Activated CD4-positive, alpha-beta T cell treated with anti-CD3 and anti-CD28 coated beads for 48 hours (primary cell): ENCODE results near the gene ARHGEF26.

ENCODE experiments used
- DNase-seq: peaks from one replicate; pipeline ENCODE4 v3.0.0-alpha.2; 2020

ARHGEF26 gene

DNA sequence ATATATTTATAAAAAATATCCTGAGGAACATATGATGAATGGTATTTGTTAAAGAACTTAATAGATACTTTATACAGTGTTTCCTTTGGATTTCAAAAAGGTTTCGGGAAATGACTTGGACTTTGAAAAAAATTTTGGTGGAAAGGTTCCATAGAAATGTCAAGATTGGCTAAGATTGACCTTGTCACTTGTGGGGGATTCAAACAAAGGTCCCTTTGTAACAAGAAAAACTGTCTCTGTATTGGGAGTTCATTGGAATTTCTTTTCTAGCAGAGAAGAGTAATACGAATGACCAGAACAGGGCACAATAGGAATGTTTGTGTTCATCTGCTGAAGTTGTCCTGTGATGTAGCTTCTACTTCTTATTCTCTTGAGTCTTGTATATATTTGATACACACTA is 43.2 kb downstream of the ARHGEF26 start:
- no peak for DNase-seq

GRCh38 chr3:154168998-154169795 is 48.0 kb downstream of the ARHGEF26 start:
- DNase-seq, result no peak

- no peak for DNase-seq
These were observed 48.6 kb downstream of the ARHGEF26 start for GRCh38 chr3:154169796-154170110.

GRCh38 chr3:154170300-154170699 is 49.1 kb downstream of the ARHGEF26 start:
- DNase-seq, result no peak

GRCh38 chr3:154175041-154175440 is 53.9 kb downstream of the ARHGEF26 start:
- no peak for DNase-seq

GRCh38 chr3:154176036-154176435 is 54.8 kb downstream of the ARHGEF26 start:
- no peak for DNase-seq

DNA sequence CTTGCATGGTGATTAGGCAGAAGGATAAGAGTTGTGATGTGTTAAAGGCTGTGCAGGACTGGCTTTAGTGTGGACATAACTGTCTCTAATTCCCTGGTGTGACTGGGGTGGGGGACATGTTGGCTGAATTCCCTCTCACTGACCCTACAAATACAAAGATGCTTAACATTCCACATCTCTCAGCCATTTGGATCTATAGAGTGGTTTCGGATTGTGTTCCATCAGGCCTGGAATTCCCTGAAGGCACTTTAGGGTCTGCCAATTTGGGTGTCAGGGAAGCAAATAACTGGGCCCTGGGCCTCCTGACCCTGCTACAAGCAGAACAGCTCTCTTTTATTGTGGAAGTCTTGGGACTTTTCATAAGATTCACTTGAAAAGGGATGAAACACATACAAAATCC is 56.2 kb downstream of the ARHGEF26 start:
- no peak for DNase-seq

DNA sequence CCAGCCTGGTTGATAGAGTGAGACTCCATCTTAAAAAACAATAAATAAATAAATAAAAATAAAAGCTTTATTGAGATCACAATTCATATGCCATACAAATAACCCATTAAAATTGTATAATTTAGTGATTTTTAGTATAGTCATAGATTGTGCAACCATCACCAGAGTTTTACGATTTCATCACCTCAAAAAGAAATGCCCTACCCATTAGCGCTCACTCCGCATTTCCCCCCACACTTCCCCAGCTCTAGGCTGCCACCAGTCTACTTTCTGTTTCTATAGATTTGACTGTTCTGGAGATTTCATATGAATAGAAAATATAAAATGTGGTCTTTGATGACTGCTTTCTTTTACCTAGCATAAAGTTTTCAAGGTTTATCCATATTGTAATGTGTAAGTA is 57.0 kb downstream of the ARHGEF26 start:
- DNase-seq, result no peak

GRCh38 chr3:154180836-154181691 is 59.9 kb downstream of the ARHGEF26 start:
- no peak for DNase-seq

GRCh38 chr3:154182322-154182922 is 61.2 kb downstream of the ARHGEF26 start:
- no peak for DNase-seq

GRCh38 chr3:154182975-154183374 is 61.8 kb downstream of the ARHGEF26 start:
- DNase-seq, result no peak

GRCh38 chr3:154184582-154184981 is 63.4 kb downstream of the ARHGEF26 start:
- no peak for DNase-seq

DNA sequence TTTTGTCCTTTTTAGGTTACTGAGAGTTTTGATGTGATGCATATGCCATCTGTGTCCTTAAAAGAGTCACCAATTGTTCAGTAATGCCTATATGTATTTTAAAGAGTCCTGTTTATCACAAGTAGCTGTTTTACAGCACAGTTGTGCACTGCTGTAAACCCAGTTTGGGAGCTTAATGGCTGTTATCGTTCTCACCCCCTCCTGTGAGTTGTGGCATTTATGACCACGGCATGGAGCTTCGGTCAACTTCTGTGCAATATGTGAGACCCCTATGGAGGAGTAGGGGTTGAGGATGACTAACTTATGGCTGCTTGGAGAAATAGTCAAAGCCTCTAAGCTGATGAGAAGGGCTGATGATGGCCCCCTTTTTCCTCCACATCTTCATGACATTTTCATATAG is 67.2 kb downstream of the ARHGEF26 start:
- DNase-seq, result no peak

- no peak for DNase-seq
These were observed 67.7 kb downstream of the ARHGEF26 start for GRCh38 chr3:154188846-154189245.

GRCh38 chr3:154191520-154191919 is 70.3 kb downstream of the ARHGEF26 start:
- no peak for DNase-seq

DNA sequence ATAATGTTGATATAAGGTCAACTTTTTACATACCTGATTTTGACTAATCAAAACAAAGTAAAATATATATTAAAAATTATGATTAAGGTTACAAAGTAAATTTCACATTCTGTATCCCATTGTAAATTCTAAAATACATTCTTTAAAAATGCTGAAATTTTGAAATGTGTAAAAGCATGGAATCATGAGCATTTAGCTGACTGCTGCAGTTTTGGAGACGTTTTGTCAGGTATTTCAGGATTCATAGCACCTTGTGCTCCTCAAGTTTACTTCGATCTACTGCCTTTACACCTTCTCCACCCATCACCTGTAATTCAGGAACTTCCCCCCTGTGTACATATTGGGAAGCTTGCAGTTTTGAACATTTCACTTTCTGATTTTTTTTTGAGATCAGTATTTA is 71.0 kb downstream of the ARHGEF26 start:
- no peak for DNase-seq

GRCh38 chr3:154193000-154193615 is 71.9 kb downstream of the ARHGEF26 start:
- no peak for DNase-seq

DNA sequence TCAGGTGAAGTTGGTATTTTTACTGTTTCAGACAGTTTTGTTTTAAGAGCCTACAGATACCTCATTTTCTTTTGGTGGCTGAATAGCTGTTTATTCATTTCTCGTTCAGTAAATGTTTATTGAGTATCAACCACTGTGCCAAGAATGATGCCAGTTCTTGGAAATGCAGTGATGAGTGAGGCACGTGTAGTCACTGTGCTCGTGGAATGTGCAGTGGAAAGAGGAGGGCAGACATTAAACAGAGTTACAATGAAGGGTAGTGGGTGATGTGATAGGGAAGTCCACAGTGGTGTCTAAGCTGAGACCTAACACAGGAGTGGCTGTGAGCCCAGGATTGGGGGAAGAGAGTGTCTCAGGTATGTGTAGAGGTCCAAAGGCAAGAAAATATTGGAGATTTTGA is 73.7 kb downstream of the ARHGEF26 start:
- DNase-seq, result no peak

- DNase-seq, result no peak
These were observed 74.6 kb downstream of the ARHGEF26 start for GRCh38 chr3:154195620-154196356.

DNA sequence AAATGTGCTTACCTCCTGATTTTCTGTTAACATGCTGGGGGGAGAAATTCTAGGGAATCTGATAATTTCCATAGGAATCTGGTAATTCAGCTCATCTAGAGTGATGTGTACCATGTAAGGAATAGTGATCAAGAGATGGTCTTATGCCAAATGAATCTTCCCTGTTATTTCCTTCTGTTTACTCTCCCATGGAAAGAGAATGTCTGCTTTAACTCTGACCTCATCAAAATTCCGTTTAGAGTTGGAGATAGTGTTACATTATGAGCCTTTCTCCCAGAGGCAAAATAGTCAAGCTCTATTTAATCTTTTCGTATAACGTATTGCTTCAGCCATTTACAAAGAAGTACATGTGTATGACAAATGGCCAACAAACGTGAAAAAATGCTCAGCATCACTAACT is 76.6 kb downstream of the ARHGEF26 start:
- no peak for DNase-seq

- no peak for DNase-seq
These were observed 88.3 kb downstream of the ARHGEF26 start for GRCh38 chr3:154209499-154209898.

GRCh38 chr3:154210986-154211385 is 89.8 kb downstream of the ARHGEF26 start:
- no peak for DNase-seq

GRCh38 chr3:154214306-154214705 is 93.1 kb downstream of the ARHGEF26 start:
- no peak for DNase-seq
